Gastroesophageal sphincter (tissue), 4 donors: ENCODE results near the gene TSC22D2. TPM values are rescaled to one million over a fixed set of nuclear protein-coding genes. Genes with fewer than 3 reads are reported as not detected.

Experiments used
- ATAC-seq: fragments of 150-250 bp; one replicate; pipeline ENCODE4 v1.9.1; 2016; ENCODE audit warnings: mild to moderate bottlenecking, moderate library complexity
- H3K27ac ChIP-seq, 4 donors: fragments of 200-600 bp; sonication (generic) in 3 of 4; 1 replicate in 3 of 4; 2 replicates in 1 of 4; pipeline ENCODE4 v1.5.1; 2016 to 2019
- H3K27me3 ChIP-seq: fragments of 200-600 bp; sonication (generic); one replicate; pipeline ENCODE4 v1.5.1; 2019
- H3K36me3 ChIP-seq, 2 donors: fragments of 200-600 bp; sonication (generic); one replicate each; pipeline ENCODE4 v1.5.1; 2019; ENCODE audit warnings: control low read depth in 1 of 2
- H3K4me1 ChIP-seq, 3 donors: fragments of 200-600 bp; sonication (generic); 1 replicate in 2 of 3; 2 replicates in 1 of 3; pipeline ENCODE4 v1.5.1; 2016 to 2019; ENCODE audit warnings: control low read depth in 2 of 3
- H3K4me3 ChIP-seq, 2 donors: fragments of 200-600 bp; sonication (generic); one replicate each; pipeline ENCODE4 v1.5.1; 2019; ENCODE audit warnings: mild to moderate bottlenecking in 1 of 2, moderate library complexity in 1 of 2
- H3K9me3 ChIP-seq, 3 donors: fragments of 200-600 bp; sonication (generic); one replicate each; pipeline ENCODE4 v1.5.1; 2017 to 2019; ENCODE audit warnings: control low read depth in 2 of 3
- EP300 ChIP-seq: sonication (generic); formaldehyde crosslinking; IDR thresholded peaks from one replicate; pipeline ENCODE4 v1.6.1; 2017; ENCODE audit warnings: antibody characterized with exemption, mild to moderate bottlenecking
- POLR2A ChIP-seq, 2 donors: fragments of 450-650 bp; IDR thresholded peaks; one replicate each; pipeline ENCODE4 v1.6.1; 2017; ENCODE audit warnings: antibody characterized with exemption in 2 of 2, mild to moderate bottlenecking in 2 of 2, moderate library complexity in 1 of 2
- POLR2AphosphoS5 ChIP-seq: sonication (generic); formaldehyde crosslinking; IDR thresholded peaks from one replicate; pipeline ENCODE4 v1.6.1; 2017; ENCODE audit warnings: antibody characterized with exemption
- WGBS, 2 donors: methylation state at CpG; one replicate each; pipeline ENCODE4 v1.1.5; 2018; ENCODE audit warnings: low coverage in 1 of 2; 5-methylcytosine and 5-hydroxymethylcytosine counted together
- total RNA-seq, 4 donors: library from RNA; depleted of rRNA; stranded (reverse); fragments of >200 nt; gene quantifications; one replicate each; pipeline ENCODE4 v1.1.0, GENCODE V29; 2016
- TF ChIP-seq, protein P1 (sequence below), 4 experiments: fragments of 200-600 bp in 2 of 4; fragments of 450-650 bp in 2 of 4; sonication (generic) in 1 of 4; IDR thresholded peaks; one replicate each; pipeline ENCODE4 v1.5.1; 2017 to 2019; ENCODE audit warnings: antibody characterized with exemption in 4 of 4, mild to moderate bottlenecking in 2 of 4, moderate library complexity in 2 of 4

TSC22D2 gene
- total RNA-seq, 4 donors from 2014 or later = 15.4 to 30.0 (median 26.0) TPM

DNA sequence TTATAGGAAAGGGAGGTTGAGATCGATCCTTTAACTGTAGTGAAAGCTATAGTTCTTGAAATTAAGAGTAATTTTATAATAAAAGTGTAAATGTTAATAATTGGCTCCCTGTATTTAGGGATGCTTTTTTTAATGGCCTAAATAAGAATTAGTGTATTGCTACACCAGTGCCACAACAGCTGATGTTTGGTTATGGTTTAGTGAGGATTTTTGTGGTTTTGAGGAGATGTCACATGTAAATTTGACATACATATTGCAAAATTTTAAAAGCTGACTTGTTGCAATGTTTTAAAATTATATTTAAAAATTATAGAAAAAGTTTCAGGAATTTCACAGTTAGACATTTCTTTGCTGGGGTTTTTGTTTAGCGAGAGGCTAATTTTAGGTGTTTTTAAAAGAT is 3.9 kb downstream of the TSC22D2 start:
- Histone ChIP-seq H3K36me3 (no peaks in the 10 kb centered on the region), H3K4me1 (peaks cover 11 to 55% (median 17%) of the 10 kb centered on the region in 3 donors), H3K27me3 (no peaks in the 10 kb centered on the region), H3K9me3 (no peaks in the 10 kb centered on the region), H3K4me3 (peak overlapping the region; percentile 74 to 90), H3K27ac (peak overlapping the region in 2 of 4 donors; percentile 100)
- no peak for ATAC-seq
- WGBS, 2 donors = 12 to 15% methylated on average over 2 of the region's 2 CpGs
- TF ChIP-seq, protein P1, sequence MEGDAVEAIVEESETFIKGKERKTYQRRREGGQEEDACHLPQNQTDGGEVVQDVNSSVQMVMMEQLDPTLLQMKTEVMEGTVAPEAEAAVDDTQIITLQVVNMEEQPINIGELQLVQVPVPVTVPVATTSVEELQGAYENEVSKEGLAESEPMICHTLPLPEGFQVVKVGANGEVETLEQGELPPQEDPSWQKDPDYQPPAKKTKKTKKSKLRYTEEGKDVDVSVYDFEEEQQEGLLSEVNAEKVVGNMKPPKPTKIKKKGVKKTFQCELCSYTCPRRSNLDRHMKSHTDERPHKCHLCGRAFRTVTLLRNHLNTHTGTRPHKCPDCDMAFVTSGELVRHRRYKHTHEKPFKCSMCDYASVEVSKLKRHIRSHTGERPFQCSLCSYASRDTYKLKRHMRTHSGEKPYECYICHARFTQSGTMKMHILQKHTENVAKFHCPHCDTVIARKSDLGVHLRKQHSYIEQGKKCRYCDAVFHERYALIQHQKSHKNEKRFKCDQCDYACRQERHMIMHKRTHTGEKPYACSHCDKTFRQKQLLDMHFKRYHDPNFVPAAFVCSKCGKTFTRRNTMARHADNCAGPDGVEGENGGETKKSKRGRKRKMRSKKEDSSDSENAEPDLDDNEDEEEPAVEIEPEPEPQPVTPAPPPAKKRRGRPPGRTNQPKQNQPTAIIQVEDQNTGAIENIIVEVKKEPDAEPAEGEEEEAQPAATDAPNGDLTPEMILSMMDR (IDR thresholded peaks at IDR 0.05) = no peak
- no peak for TF ChIP-seq POLR2AphosphoS5
- TF ChIP-seq EP300 = no peak
- no peak for TF ChIP-seq POLR2A (IDR thresholded peaks at IDR 0.05)

- Histone ChIP-seq H3K9me3 (no peaks in the 10 kb centered on the region), H3K4me3 (peak overlapping the region; percentile 74 to 90), H3K27ac (peak overlapping the region in 1 of 4 donors; percentile 33), H3K4me1 (peaks cover 11 to 57% (median 17%) of the 10 kb centered on the region in 3 donors), H3K27me3 (no peaks in the 10 kb centered on the region), H3K36me3 (no peaks in the 10 kb centered on the region)
- WGBS, 2 donors = 0 to 1% methylated on average over 5 of the region's 5 CpGs
- TF ChIP-seq POLR2A (IDR thresholded peaks at IDR 0.05) = no peak
- no peak for ATAC-seq
These were observed 4.6 kb downstream of the TSC22D2 start for GRCh38 chr3:150412561-150413231.

DNA sequence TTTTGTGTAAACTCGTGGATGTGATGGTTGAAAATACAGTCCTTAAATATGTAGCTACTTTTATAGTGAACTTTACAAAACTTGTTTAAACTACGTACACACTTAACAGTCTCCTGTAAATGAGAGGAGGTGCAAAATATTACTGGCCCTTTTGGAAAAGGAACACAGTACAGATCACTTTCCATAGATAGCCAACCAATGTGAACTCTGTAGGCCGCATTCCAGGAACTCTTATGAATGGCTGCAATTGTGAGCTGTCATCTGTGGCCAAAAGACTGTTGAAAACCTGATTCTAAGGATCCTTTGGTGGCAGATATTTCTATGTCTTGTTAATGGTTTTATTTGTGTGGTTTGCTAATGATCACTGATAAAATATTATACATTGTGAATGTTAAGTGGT is 6.2 kb downstream of the TSC22D2 start:
- Histone ChIP-seq H3K4me3 (peak overlapping the region; percentile 22 to 90), H3K27ac (no peak overlapping the region), H3K36me3 (no peaks in the 10 kb centered on the region), H3K4me1 (peaks cover 11 to 72% (median 17%) of the 10 kb centered on the region in 3 donors), H3K27me3 (no peaks in the 10 kb centered on the region), H3K9me3 (no peaks in the 10 kb centered on the region)
- TF ChIP-seq POLR2AphosphoS5 = no peak
- no peak for TF ChIP-seq POLR2A (IDR thresholded peaks at IDR 0.05)
- TF ChIP-seq, protein P1 (IDR thresholded peaks at IDR 0.05) = no peak
- no peak for TF ChIP-seq EP300
- WGBS, 2 donors = 0% methylated on average over 3 of the region's 3 CpGs
- no peak for ATAC-seq

GRCh38 chr3:150414959-150415358 is 6.9 kb downstream of the TSC22D2 start:
- Histone ChIP-seq H3K36me3 (no peaks in the 10 kb centered on the region), H3K4me3 (peak overlapping the region in 1 of 2 donors; percentile 90), H3K4me1 (peaks cover 11 to 79% (median 22%) of the 10 kb centered on the region in 3 donors), H3K27me3 (no peaks in the 10 kb centered on the region), H3K27ac (no peak overlapping the region), H3K9me3 (no peaks in the 10 kb centered on the region)
- WGBS, 2 donors = 11 to 31% methylated on average over 5 of the region's 5 CpGs
- TF ChIP-seq, protein P1 (IDR thresholded peaks at IDR 0.05) = no peak
- TF ChIP-seq EP300 (no peak), POLR2A (IDR thresholded peaks at IDR 0.05) (no peak), POLR2AphosphoS5 (no peak)
- ATAC-seq = no peak

DNA sequence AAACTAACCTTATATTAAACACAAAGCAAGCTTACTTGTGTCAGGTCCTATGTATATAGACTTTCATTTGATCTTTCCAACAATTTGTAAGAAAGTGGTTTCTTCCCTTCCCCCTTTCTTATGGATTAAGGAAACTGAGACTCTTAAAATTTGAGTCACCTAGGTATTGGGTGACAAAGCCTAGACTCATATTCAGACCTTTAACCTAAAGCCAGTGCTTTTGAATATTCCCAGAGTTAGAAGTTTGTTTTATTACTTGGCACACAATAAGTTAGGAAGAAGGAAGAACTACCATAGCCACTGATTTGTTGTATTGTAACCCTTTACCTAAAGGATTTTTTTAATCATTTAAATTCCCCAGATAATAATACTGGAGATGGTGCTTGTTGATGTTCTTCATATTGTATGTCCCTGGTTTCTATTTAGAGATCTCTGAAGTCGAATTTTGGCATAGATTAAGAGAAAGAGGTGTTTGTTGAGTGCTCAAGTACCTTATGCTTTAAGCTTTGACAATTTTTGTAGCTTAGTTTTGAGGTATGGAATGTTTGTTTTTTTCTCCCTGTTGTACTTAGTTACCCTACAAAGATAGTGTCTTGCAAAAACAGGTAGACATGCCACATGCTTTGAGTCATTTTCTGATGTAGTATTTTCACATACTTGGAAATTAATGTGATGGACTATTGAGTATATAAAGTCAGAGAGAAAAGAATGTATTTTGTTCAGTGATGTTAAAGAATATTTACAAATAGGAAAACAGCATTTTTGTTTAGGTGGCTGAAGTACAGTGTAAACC is 11.2 kb downstream of the TSC22D2 start:
- Histone ChIP-seq H3K27me3 (no peaks in the 10 kb centered on the region), H3K4me3 (no peak overlapping the region), H3K4me1 (peaks cover 18 to 100% (median 28%) of the 10 kb centered on the region in 3 donors), H3K9me3 (no peaks in the 10 kb centered on the region), H3K27ac (peak overlapping the region in 1 of 4 donors; percentile 17), H3K36me3 (no peaks in the 10 kb centered on the region)
- 21 to 43% methylated on average over 1 of the region's 1 CpG for WGBS, 2 donors
- no peak for ATAC-seq
- TF ChIP-seq, protein P1 (IDR thresholded peaks at IDR 0.05) = no peak
- TF ChIP-seq POLR2AphosphoS5 = no peak
